Activated naive CD8-positive, alpha-beta T cell treated with anti-CD3 and anti-CD28 coated beads, Interleukin-2, amount 50 U/mL, for 24 hours (primary cell): Measurements from ENCODE around the gene ADCY7.

ENCODE experiments used
- ATAC-seq: fragments of 150-1000 bp; cut with Tn5 transposase; one replicate; pipeline ENCODE4 v1.10.0; 2021
- DNase-seq: peaks from one replicate; pipeline ENCODE4 v3.0.0; 2021
- H3K27ac Mint-ChIP-seq: one replicate; pipeline ENCODE4 v1.8.0; 2021; ENCODE audit warnings: mild to moderate bottlenecking, mixed read lengths
- H3K27me3 Mint-ChIP-seq: one replicate; pipeline ENCODE4 v1.8.0; 2021; ENCODE audit warnings: mixed read lengths
- H3K36me3 Mint-ChIP-seq: one replicate; pipeline ENCODE4 v1.8.0; 2021; ENCODE audit warnings: low read depth, mixed read lengths
- H3K4me1 Mint-ChIP-seq: one replicate; pipeline ENCODE4 v1.8.0; 2021; ENCODE audit warnings: mixed read lengths
- H3K4me3 Mint-ChIP-seq: one replicate; pipeline ENCODE4 v1.8.0; 2021; ENCODE audit warnings: mild to moderate bottlenecking, moderate library complexity, mixed read lengths
- H3K9me3 Mint-ChIP-seq: one replicate; pipeline ENCODE4 v1.8.0; 2021; ENCODE audit warnings: mixed read lengths

Gene ADCY7

DNA sequence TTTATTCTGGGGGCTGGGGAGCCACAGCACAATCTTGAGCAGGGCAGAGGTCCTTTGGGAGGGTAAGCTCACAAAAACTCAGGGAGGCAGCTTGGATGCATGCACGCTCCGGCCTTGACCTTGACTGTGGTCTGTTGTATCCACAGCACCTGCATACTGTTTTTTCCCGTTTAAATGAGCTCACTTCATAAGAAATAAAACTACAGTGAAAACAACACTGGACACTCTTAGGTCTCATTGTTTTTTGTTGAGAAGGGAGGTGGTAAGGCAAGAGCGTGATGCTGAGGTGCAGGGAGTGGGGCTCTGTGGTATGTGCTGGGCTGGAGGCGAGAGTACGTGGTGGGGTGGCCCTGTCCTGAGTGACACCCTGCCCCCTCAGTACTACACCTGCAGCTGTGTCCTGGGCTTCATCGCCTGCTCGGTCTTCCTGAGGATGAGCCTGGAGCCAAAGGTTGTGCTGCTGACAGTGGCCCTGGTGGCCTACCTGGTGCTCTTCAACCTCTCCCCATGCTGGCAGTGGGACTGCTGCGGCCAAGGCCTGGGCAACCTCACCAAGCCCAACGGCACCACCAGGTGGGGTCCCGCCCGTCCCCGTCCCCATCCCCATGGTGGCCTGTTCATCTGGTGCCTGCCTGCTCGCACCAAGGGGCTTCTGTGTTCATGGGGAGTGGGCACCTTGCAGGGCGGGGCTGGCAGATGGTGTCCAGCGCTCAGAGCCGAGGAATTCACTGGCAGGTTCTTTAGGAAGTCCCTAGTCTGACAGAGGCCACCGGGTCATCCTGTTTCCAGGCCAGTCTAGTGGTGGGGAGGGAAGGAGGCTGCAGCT is 44.2 kb downstream of the ADCY7 start:
- H3K36me3 Mint-ChIP-seq = peaks cover 23% of the 10 kb centered on the region
- no peak overlapping the region for H3K4me3 Mint-ChIP-seq

DNA sequence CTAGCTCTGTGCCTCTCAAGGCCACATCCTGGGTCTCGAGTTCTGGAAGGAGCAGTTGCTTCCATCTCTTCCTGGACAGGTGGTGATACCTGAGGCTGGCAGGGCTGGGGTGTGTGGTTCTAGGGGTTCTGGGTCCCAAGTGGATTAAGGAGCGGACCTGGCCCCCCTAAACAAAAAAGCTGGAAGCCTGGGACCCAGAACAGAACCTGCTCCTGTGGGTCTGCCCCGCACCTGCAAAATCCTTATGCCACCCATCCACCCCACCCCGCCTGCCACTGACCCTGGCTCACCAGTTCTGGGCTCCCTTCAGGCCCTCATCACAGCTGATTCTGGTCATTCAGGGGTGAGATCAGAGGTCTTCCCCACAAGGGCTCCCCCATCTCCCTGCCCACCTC is 44.8 kb downstream of the ADCY7 start:
- Mint-ChIP-seq H3K9me3 (no peaks in the 10 kb centered on the region), H3K36me3 (peaks cover 23% of the 10 kb centered on the region), H3K27ac (no peak overlapping the region), H3K4me1 (peaks cover 15% of the 10 kb centered on the region), H3K27me3 (no peaks in the 10 kb centered on the region), H3K4me3 (no peak overlapping the region)
- DNase-seq (no peak), ATAC-seq (no peak)

More for the DNA sequence above, 44.2 kb downstream of the ADCY7 start:
- ATAC-seq (no peak), DNase-seq (no peak)
- Mint-ChIP-seq H3K4me1 (peaks cover 15% of the 10 kb centered on the region), H3K27ac (peak overlapping the region; percentile 64), H3K27me3 (no peaks in the 10 kb centered on the region), H3K9me3 (no peaks in the 10 kb centered on the region)

DNA sequence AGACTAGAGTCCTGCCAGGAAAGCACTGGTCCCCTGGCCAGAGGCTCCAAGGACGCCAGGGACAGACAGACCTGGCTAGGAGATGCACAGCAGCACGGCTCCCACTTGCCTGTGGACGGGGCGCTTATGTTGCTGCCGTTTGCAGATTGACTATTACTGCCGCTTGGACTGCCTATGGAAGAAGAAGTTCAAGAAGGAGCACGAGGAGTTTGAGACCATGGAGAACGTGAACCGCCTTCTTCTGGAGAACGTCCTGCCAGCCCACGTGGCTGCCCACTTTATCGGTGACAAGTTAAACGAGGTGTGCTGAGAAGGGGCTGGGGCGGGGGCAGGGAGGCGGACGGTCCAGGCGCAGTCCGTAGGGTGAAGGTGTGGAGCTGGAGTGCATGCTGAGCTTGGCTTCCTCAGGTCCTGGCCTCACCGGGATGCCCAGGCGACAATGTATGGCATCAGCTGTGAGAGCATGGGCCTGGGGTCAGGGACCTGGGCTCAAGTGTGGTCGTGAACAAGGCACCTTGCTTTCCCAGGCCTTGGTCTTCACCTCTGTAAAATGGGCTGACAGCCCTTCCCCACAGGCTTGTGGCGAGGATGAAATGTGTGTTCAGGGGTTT is 45.6 kb downstream of the ADCY7 start:
- ATAC-seq = no peak
- peak overlapping the region; percentile 69 for H3K27ac Mint-ChIP-seq
- DNase-seq = peak; percentile 1
- H3K4me1 Mint-ChIP-seq = peaks cover 15% of the 10 kb centered on the region
- no peaks in the 10 kb centered on the region for H3K27me3 Mint-ChIP-seq
- peaks cover 25% of the 10 kb centered on the region for H3K36me3 Mint-ChIP-seq
- no peak overlapping the region for H3K4me3 Mint-ChIP-seq
- no peaks in the 10 kb centered on the region for H3K9me3 Mint-ChIP-seq

DNA sequence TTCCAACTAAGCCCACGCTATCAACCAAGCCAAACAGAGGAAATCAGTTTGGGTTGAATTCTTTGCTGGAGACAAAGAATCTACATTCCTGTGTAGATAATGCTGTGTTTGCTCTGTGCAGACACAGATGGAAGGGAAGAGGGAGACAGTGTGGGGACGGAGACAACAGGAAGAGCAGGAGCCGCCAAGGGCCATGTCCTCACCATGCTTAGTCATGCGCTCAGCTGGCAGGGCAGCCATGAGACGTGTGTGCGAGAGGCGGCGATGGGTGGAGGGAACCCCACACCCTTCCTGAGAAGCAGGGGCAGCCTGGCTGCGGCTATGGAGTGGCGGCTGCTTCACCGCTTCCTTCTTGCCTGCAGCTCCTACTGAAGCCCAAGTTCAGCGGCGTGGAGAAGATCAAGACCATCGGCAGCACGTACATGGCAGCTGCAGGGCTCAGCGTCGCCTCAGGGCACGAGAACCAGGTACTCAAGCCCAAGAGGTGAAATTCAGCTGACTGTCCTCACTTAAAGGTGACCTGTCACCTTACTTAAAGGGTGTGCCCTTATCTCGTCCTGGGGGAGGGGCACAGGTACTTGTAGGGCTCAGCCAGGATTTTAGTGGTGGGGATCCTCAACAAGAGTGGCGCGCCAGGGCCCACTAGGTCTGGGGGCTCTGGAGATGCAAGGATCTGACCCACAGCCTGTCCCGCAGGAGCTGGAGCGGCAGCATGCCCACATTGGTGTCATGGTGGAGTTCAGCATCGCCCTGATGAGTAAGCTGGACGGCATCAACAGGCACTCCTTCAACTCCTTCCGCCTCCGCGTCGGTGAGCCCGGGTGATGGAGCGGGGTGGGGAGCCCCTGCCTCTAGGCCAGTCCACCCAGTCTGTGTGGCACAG is 47.5 kb downstream of the ADCY7 start:
- no peaks in the 10 kb centered on the region for H3K27me3 Mint-ChIP-seq
- no peaks in the 10 kb centered on the region for H3K9me3 Mint-ChIP-seq
- H3K36me3 Mint-ChIP-seq = peaks cover 35% of the 10 kb centered on the region
- peak overlapping the region; percentile 77 for H3K27ac Mint-ChIP-seq
- H3K4me3 Mint-ChIP-seq = no peak overlapping the region
- peak; percentile 42 for DNase-seq
- H3K4me1 Mint-ChIP-seq = peaks cover 20% of the 10 kb centered on the region
- ATAC-seq = peak; percentile 56

DNA sequence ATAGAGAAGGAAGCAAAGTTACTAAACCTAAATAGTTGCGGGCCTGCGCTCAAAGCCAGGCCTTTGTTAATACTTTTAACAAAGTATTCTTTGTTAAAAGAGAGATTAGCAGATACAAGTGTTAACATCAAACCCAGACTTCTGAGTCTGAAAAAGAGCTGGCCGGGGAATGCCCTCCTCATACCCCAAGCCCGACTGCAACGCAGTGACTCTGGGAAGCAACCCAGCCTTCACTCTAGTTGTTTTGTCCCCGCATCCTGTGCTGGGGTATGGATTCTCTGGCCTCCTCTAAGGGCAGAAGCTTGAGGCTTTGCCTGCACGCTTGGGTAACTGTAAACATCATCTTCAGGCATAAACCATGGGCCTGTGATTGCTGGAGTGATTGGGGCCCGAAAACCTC is 48.3 kb downstream of the ADCY7 start:
- H3K27ac Mint-ChIP-seq = no peak overlapping the region
- no peak overlapping the region for H3K4me3 Mint-ChIP-seq
- no peak for DNase-seq
- peaks cover 39% of the 10 kb centered on the region for H3K36me3 Mint-ChIP-seq
- peaks cover 20% of the 10 kb centered on the region for H3K4me1 Mint-ChIP-seq
- H3K27me3 Mint-ChIP-seq = no peaks in the 10 kb centered on the region
- no peak for ATAC-seq
- no peaks in the 10 kb centered on the region for H3K9me3 Mint-ChIP-seq

DNA sequence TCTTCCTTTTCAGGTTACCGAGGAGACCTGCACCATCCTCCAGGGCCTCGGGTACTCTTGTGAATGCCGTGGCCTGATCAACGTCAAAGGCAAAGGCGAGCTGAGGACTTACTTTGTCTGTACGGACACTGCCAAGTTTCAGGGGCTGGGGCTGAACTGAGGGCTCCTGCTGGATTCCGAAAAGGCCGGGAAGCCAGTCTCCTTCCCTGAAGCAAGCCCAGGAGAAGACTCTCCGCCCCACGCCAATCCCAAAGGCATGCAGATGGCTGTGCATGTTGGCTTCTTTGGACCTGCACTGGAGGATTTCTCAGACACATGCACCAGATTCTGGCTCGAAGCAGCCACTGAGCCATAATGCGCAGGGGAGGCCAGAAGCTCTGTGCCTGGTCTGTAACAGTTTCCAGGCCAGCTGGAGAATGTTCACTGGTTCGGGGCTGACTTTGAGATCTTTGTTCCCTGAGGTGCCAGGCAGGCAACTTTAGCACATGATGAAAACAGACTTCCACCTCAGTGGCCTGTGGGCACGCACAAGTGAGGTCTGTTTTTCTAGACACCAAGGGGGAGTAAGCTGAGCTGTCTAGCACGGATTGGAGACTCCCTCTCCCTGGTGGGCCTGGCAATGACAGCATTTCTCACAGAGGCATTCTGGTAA is 49.1 kb downstream of the ADCY7 start:
- H3K27me3 Mint-ChIP-seq = no peaks in the 10 kb centered on the region
- peaks cover 19% of the 10 kb centered on the region for H3K4me1 Mint-ChIP-seq
- H3K9me3 Mint-ChIP-seq = no peaks in the 10 kb centered on the region
- no peak overlapping the region for H3K4me3 Mint-ChIP-seq
- peak overlapping the region; percentile 54 for H3K27ac Mint-ChIP-seq
- peaks cover 46% of the 10 kb centered on the region for H3K36me3 Mint-ChIP-seq
- ATAC-seq = no peak
- DNase-seq = no peak

DNA sequence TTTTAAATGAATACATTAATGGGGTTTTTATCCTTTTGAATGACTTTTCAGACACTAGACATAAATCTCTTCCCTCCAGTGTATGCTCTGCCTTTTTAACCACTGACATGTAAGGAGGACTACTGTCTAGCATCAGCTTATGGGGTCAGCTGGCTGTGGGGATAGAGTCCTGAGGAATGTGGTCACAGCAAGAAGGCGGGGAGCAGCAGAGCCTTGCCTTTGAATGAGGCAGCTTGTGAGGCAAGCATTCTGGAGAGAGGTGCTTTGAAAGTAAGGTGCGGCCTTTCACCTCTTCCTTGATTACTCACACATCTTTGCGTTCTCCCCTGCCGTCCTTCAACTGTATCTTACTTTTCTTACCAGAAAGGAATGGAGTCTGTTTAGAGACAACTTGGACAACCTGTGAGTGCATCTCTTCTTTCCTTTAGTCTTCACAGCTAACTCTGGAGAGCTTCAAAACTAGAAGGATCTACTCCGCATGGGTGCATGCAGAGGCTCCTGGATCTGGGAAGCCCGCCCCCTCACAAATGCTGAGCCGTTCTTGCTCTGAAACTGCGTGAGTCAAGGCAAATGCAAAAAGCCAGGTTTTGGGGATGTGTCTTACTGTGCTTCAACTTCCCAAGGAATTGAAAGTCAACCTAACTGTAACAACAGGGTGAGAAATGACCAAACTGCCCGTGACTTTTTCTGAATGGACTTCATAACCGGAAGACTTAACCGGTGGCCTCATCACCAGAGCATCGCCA is 49.9 kb downstream of the ADCY7 start:
- H3K27ac Mint-ChIP-seq = peak overlapping the region; percentile 54
- DNase-seq = no peak
- H3K4me3 Mint-ChIP-seq = no peak overlapping the region
- peaks cover 50% of the 10 kb centered on the region for H3K36me3 Mint-ChIP-seq
- H3K27me3 Mint-ChIP-seq = no peaks in the 10 kb centered on the region
- no peaks in the 10 kb centered on the region for H3K9me3 Mint-ChIP-seq
- ATAC-seq = no peak
- H3K4me1 Mint-ChIP-seq = peaks cover 19% of the 10 kb centered on the region

DNA sequence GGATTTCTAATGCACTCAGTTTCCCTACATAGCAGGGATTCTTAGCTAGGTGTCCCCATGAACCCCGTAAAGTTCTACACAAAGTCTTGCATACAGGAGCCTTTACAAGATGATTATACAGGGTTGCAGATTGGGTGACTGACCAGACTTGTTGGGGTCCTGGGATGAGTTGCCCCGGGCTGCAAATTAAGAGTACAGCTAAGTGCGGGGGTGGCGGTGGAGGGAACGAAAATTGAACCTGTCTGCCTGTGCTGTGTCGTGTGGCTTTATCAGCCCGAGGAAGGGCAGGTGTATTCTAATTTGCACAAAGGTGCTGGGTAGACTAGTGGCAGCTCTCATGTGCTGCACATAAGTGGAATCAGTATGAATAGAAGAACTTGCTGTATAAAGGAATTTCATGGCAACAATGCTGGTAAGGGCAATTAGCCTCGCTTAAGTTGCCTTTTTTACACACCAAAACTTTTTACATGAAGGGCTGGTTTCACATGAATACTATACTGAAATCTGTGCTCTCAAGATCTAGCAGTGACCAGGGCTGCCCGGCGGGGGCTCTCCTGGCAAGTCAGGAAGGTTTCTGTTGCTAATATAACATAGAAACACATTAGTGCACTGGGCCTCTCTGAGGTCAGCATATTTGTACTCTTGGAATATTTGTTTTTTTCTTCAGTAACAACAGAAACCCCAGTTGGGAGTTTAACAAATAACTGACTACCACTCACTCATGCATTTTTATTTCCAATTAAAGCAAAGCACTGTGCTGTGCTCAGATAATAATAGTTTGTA is 50.7 kb downstream of the ADCY7 start:
- Mint-ChIP-seq H3K27ac (no peak overlapping the region), H3K36me3 (peaks cover 52% of the 10 kb centered on the region), H3K9me3 (no peaks in the 10 kb centered on the region), H3K4me3 (no peak overlapping the region), H3K27me3 (no peaks in the 10 kb centered on the region), H3K4me1 (peaks cover 19% of the 10 kb centered on the region)
- no peak for ATAC-seq
- no peak for DNase-seq

DNA sequence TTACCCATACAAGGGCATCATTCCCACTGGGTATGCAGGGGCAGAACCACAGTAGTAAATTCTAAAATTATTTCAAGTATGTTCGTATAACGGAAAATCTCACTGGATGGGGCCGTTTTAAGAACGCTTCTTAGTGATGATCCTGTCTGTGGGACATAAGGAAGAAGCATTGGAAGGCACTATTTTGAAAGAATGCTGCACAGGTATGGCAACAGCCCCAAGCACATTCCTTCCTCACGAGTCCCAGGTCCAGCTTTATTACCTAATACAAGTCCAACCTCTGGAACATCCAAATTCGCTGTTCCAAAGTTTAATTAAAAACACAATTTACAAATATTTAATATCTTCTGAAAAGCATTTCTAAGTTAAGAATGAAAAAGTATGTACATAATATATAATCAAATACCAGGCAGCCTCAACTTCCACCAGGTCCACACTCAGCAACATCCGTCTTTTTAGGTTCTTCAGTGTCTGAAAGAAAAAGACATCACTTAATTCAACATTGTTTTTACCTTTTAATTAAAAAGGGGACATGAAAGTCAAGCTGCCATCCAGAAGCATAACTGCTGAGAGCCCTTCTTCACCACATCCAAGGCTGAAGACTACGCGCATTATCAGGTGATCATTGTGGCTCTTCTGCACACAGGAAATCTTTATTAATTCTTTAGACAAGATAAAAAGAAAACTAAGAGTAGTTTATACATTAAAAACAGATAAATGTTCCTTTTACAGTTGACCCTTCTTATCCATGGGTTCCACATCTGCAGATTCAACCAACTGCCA is 52.6 kb downstream of the ADCY7 start:
- Mint-ChIP-seq H3K27ac (peak overlapping the region; percentile 73), H3K4me1 (peaks cover 18% of the 10 kb centered on the region), H3K36me3 (peaks cover 49% of the 10 kb centered on the region), H3K27me3 (no peaks in the 10 kb centered on the region), H3K9me3 (no peaks in the 10 kb centered on the region), H3K4me3 (no peak overlapping the region)
- DNase-seq (no peak), ATAC-seq (no peak)

DNA sequence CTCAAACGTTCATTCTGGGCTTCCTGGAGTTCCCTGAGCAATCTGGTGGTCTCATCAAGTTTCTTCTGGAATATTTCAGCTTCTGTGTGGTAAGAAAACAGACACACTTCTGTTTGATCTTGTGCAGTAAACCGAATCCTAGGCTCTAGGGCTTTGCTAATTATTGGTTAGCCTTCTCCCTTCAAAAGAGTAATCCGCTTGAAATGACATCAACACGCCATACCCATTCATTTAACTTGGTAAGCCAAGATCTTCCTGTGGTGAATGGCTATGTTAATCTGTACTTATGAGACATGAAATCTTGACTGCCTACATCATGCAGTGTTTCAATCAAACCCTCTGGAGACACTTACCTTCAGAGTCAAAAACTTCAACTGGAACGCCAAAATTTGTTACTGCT is 54.0 kb downstream of the ADCY7 start:
- ATAC-seq = no peak
- Mint-ChIP-seq H3K27me3 (no peaks in the 10 kb centered on the region), H3K9me3 (no peaks in the 10 kb centered on the region), H3K4me1 (peaks cover 23% of the 10 kb centered on the region), H3K27ac (peak overlapping the region; percentile 45), H3K4me3 (no peak overlapping the region), H3K36me3 (peaks cover 56% of the 10 kb centered on the region)
- no peak for DNase-seq

DNA sequence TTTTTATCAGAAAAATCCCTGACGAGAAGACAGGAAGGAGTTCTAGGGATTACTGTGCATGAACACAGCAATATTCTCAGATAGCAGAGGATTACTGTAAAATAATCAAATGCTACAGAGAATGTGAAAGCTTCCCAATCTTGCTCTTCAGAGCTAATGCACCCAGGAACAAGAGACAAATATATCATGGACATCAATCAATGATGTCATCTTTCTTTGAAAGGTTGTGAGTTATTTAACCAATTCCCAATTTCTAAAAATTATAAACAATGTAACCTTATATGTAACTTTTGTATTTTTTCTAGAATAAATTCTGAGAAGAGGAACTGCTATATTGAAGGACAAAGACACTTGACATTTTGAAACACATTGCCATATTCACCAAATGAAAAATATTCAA is 56.0 kb downstream of the ADCY7 start:
- DNase-seq (no peak), ATAC-seq (no peak)
- peaks cover 56% of the 10 kb centered on the region for H3K36me3 Mint-ChIP-seq
- peaks cover 29% of the 10 kb centered on the region for H3K4me1 Mint-ChIP-seq
- H3K27ac Mint-ChIP-seq = no peak overlapping the region
- no peak overlapping the region for H3K4me3 Mint-ChIP-seq
- H3K9me3 Mint-ChIP-seq = no peaks in the 10 kb centered on the region
- H3K27me3 Mint-ChIP-seq = no peaks in the 10 kb centered on the region

DNA sequence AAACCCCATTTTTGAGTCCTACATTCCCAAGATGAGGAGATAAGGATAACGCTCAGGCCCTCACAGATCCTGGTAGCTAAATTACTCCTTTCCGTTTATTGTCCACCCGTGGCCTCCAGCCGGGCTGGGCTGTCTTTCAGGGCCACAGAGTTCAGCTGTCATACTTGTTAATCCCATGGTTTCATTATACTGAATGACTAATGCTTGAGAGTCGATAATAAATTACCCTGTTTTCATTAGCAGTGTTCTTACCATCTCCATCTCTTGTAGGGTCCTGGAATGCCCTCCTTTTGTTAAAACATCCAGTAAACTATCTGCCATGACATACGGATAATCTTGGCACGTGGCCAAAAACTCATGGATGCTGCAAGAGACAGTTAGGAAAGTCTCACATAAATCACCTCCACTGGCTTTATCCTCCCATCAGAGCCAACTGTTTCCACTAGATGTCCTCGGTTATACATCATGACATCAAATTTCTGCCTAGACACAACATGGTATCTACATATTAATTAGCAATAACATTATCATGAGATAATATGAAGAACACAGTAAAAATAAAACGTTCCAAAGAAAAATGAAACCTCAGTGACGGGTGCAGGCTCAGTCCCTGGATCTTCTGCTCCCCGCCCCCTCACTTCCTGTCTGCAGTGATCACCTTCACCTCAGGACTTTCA is 57.1 kb downstream of the ADCY7 start:
- Mint-ChIP-seq H3K27ac (peak overlapping the region; percentile 42), H3K27me3 (no peaks in the 10 kb centered on the region), H3K4me3 (no peak overlapping the region), H3K36me3 (peaks cover 56% of the 10 kb centered on the region), H3K4me1 (peaks cover 36% of the 10 kb centered on the region), H3K9me3 (no peaks in the 10 kb centered on the region)
- DNase-seq (no peak), ATAC-seq (no peak)
